Body of pancreas (tissue), 4 donors: ENCODE results near the gene COG8.

Experiments used
- POLR2A ChIP-seq, 3 donors: fragments of 450-650 bp; IDR thresholded peaks; one replicate each; pipeline ENCODE4 v1.6.1; 2016; ENCODE audit warnings: antibody characterized with exemption in 3 of 3, mild to moderate bottlenecking in 2 of 3
- TF ChIP-seq, protein P1 (sequence below), 7 experiments: fragments of 450-650 bp in 4 of 7; fragments of 200-600 bp in 3 of 7; sonication (generic) in 3 of 7; IDR thresholded peaks; one replicate each; pipeline ENCODE4 v1.5.1; 2016 to 2019; ENCODE audit warnings: antibody characterized with exemption in 7 of 7

DNA sequence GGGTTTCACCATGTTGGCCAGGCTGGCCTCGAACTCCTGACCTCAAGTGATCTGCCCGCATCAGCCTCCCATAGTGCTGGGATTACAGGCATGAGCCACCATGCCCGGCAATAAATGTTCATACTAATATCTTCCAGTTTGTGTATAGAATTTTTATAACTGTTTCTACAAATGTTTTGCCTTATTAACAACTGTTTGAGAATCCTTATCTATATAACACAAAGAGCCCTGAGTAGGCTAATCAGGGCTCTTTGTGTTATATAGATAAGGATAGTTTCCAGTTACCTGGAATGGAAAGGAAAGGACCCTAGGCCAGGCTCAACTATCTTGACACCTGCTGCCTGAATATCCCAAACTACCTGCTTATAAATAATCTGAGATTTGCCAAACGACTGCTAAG, 29.5 kb upstream of the COG8 start:
- no peak for TF ChIP-seq POLR2A (IDR thresholded peaks at IDR 0.05)
- TF ChIP-seq, protein P1, sequence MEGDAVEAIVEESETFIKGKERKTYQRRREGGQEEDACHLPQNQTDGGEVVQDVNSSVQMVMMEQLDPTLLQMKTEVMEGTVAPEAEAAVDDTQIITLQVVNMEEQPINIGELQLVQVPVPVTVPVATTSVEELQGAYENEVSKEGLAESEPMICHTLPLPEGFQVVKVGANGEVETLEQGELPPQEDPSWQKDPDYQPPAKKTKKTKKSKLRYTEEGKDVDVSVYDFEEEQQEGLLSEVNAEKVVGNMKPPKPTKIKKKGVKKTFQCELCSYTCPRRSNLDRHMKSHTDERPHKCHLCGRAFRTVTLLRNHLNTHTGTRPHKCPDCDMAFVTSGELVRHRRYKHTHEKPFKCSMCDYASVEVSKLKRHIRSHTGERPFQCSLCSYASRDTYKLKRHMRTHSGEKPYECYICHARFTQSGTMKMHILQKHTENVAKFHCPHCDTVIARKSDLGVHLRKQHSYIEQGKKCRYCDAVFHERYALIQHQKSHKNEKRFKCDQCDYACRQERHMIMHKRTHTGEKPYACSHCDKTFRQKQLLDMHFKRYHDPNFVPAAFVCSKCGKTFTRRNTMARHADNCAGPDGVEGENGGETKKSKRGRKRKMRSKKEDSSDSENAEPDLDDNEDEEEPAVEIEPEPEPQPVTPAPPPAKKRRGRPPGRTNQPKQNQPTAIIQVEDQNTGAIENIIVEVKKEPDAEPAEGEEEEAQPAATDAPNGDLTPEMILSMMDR (IDR thresholded peaks at IDR 0.05), result no peak
